ENCODE results near the gene TRIOBP. TPM values are rescaled to one million over a fixed set of nuclear protein-coding genes. Genes with fewer than 3 reads are reported as not detected.

TRIOBP gene
- total RNA-seq, 2 experiments from 2014 or later: 45.2 to 45.8 TPM

DNA sequence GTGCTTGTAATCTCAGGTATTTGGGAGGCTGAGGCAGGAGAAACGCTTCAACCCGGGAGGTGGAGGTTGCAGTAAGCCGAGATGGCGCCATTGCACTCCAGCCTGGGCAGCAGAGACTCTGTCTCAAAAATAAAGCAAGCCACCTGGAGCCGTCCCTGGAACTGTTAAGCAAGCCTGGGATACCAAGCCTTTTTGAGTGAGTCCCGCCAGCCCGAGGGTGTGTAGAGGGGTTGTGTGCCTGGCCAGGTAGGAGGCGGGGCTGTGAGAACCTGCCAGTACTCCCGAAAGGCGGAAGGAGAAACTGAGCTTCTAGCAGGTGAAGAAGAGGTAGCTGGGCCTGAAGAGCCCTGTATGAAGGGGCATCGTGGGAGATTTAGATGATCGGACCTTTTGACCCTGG is 52.4 kb downstream of the TRIOBP start:
- Mint-ChIP-seq H3K27ac (peak overlapping the region; percentile 39), H3K4me3 (no peak overlapping the region), H3K27me3 (ENCODE audit: low read depth) (no peaks in the 10 kb centered on the region), H3K4me1 (ENCODE audit: low read depth) (peaks cover 34% of the 10 kb centered on the region), H3K9me3 (ENCODE audit: insufficient read depth) (no peaks in the 10 kb centered on the region), H3K36me3 (ENCODE audit: low read depth) (peaks cover 10% of the 10 kb centered on the region)
- ATAC-seq (no peak), DNase-seq (no peak)
- POLR2A ChIA-PET: interaction anchor here (0.8 kb wide), 1 partner anchor 8 kb away, joined by 3 read pairs; no protein-coding TSS in a partner anchor
- CTCF ChIA-PET: no interaction called here

DNA sequence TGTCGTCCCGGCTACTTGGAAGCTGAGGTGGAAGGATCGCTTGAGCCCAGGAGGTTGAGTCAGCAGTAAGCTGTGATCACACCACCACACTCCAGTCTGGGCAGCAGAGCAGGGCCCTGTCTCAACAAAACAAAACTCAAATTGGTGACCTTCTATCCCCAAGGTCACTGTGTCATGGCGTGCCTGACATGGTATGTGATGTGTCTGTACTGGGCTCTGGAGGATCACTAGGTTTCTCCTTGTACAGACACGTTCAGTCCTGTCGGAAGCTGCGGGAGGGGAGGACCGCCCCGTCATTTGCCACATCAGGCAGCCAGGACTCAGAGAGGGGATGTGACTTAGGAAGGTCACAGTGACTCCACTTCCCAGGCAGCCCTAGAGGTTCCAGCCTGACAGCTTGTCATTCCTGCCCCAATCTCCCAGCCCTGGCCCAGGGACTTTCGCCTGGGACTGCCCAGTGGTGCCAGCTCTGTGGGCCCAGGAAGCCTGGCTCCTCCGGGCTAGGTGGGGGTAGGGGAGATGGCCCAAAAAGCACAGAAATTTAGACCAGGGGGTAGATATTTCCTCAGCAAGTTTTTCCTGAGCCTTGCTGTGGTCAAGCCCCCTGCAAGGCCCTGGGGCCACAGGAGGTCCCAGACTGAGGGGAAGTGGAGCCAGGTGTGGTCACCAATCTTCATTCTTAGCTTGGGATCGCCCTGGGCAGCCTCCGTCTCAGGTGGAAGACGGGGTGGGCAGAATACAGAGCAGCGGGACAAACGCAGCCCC is 53.2 kb downstream of the TRIOBP start:
- DNase-seq (no peak), ATAC-seq (no peak)
- ChIA-PET POLR2A (interaction anchor here (0.6 to 0.8 kb wide), 2 partner anchors 9 to 16 kb away, joined by 3 to 4 read pairs; no protein-coding TSS in a partner anchor), CTCF (no interaction called here)
- H3K9me3 Mint-ChIP-seq (ENCODE audit: insufficient read depth): no peaks in the 10 kb centered on the region
- no peak overlapping the region for H3K4me3 Mint-ChIP-seq
- peaks cover 13% of the 10 kb centered on the region for H3K36me3 Mint-ChIP-seq (ENCODE audit: low read depth)
- peaks cover 28% of the 10 kb centered on the region for H3K4me1 Mint-ChIP-seq (ENCODE audit: low read depth)
- H3K27me3 Mint-ChIP-seq (ENCODE audit: low read depth): no peaks in the 10 kb centered on the region
- no peak overlapping the region for H3K27ac Mint-ChIP-seq

DNA sequence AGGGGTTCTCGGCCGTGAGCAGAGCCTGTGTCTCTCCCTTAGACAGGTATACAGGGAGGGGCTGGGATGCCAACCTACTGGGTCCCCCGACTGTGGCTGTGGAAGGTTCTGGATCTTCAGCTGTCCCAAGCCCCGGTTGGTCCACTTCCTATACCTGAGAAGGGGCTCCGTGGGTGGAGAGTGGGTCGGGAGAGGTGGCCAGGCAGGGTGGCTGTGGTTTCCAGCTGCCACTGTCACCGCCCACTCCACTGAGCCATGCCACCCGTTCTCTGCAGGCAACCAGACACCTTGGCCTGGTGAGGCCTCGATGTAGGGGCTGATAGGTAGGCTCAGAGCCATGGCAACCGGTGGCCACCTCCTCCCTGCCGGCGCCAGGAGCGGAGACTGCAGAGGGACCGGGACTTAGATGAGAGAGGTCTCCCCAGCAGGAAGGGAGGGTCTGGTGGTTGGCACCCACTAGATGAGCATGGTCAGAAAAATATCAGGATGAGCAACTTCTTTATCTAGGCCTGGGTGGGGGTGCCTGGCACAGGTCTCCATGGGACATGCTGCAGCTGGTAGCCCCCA is 53.8 kb downstream of the TRIOBP start:
- ChIA-PET POLR2A (interaction anchor here (0.6 kb wide), 1 partner anchor 16 kb away, joined by 4 read pairs; no protein-coding TSS in a partner anchor), CTCF (no interaction called here)

DNA sequence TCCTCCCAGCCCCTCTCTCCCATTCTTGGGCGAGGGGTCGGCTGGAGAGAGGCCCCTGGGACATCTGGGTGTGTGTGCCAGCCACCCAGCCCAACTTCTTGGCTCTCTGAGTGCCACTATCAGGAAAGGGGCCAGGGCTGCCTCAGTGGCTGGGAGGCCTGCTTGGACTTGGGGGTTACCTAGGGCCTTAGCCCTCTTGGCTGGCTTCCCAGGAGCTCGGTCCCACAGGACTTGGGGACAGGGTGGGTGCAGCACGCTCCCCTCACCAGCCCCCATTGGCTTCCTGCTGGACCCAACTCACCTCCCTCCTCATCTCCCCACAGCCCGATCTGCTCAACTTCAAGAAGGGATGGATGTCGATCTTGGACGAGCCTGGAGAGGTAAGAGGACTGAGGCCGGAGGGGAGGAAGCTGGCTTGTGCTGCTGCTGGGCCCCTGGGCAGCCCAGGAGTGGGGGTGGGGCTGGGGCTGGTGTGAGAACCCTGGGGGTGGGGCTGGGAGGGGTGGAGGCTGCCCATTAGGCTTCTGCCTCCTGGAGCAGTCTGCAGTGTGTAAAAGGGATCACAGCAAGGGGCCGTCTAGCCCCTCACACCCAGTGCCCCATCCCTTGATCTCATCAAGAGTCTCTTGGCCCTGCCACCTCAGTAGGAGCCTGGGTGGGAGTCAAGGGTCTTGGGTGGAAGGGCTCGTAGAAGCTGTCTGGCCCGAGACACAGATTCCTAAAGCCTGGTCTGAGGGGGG is 54.8 kb downstream of the TRIOBP start:
- no peak overlapping the region for H3K27ac Mint-ChIP-seq
- ChIA-PET CTCF (no interaction called here), POLR2A (no interaction called here)
- H3K27me3 Mint-ChIP-seq (ENCODE audit: low read depth): no peaks in the 10 kb centered on the region
- H3K36me3 Mint-ChIP-seq (ENCODE audit: low read depth): peaks cover 9% of the 10 kb centered on the region
- DNase-seq (no peak), ATAC-seq (no peak)
- no peaks in the 10 kb centered on the region for H3K9me3 Mint-ChIP-seq (ENCODE audit: insufficient read depth)
- H3K4me3 Mint-ChIP-seq: no peak overlapping the region
- peaks cover 23% of the 10 kb centered on the region for H3K4me1 Mint-ChIP-seq (ENCODE audit: low read depth)

More for the DNA sequence above, 53.8 kb downstream of the TRIOBP start:
- DNase-seq (no peak), ATAC-seq (no peak)
- H3K4me1 Mint-ChIP-seq (ENCODE audit: low read depth): peaks cover 23% of the 10 kb centered on the region
- H3K27ac Mint-ChIP-seq: peak overlapping the region; percentile 20
- no peaks in the 10 kb centered on the region for H3K27me3 Mint-ChIP-seq (ENCODE audit: low read depth)
- no peak overlapping the region for H3K4me3 Mint-ChIP-seq
- no peaks in the 10 kb centered on the region for H3K9me3 Mint-ChIP-seq (ENCODE audit: insufficient read depth)
- peaks cover 9% of the 10 kb centered on the region for H3K36me3 Mint-ChIP-seq (ENCODE audit: low read depth)

DNA sequence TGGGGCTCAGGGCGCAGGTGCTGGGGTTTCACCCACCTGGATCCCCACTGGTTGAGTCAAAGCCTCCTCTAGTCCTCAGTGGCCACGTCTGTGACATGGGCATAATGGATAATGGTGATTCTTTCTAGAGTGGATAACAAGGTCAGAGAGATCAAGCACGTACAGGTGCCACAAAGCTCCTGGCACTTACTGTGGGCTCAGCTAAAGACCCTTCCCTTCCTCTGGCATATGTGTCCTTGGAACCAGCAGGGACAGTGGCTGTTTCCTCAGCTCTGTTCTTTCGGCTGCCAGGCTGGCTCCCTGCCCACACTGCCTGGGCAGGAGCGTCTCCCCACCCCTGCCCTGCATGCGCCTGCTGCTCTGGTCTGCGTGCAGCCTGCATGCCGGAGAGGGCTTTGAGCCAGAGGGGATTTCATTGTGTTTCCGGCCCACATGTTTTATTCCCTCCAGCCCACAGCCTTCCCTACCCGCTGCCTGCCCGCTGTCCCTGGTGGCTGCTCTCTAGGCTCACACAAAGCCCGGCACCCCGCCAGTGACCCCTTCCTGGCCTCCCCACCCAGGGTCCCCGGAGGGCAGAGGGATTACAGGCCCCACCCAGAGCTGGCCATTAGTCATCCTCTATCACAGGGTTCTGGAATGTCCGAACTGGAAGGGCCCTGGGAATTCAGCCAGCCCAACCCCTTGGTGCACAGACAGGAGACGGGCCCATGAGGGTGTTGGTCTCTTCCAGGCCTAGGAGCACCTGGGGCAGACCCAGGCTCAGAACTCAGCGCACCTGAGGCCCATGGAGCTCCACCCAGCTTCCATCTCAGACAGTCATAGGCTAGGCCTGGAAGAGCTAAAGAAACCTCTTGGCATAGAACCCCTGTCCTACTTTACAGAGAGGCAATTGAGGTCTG is 55.6 kb downstream of the TRIOBP start:
- H3K27me3 Mint-ChIP-seq (ENCODE audit: low read depth): no peaks in the 10 kb centered on the region

DNA sequence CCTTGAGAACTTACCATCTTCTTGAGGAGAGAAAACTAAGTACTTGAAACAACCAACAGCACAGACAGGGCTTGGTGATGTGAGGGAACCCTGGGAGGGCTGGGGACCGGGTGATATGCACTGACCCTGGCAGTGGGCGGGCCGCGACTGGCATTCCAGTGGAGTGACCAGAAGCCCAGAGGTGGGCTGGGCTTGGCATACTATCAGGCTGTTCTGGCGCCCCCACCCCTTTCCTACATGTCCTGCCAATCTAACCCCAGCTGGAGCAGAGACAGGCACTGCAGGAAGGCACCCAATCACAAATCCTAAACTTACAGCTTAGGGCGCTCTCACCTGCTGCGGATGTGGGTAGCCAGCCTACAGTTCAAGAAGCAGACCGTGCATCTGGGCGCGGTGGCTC is 56.9 kb downstream of the TRIOBP start:
- ChIA-PET POLR2A (interaction anchor here (1.1 kb wide), 1 partner anchor 24 kb away, joined by 3 read pairs; no protein-coding TSS in a partner anchor), CTCF (no interaction called here)
- Mint-ChIP-seq H3K27me3 (ENCODE audit: low read depth) (no peaks in the 10 kb centered on the region), H3K4me1 (ENCODE audit: low read depth) (peaks cover 8% of the 10 kb centered on the region), H3K9me3 (ENCODE audit: insufficient read depth) (no peaks in the 10 kb centered on the region), H3K36me3 (ENCODE audit: low read depth) (peaks cover 16% of the 10 kb centered on the region), H3K27ac (no peak overlapping the region), H3K4me3 (no peak overlapping the region)
- no peak for ATAC-seq
- no peak for DNase-seq

More for the DNA sequence above, 55.6 kb downstream of the TRIOBP start:
- Mint-ChIP-seq H3K36me3 (ENCODE audit: low read depth) (peaks cover 10% of the 10 kb centered on the region), H3K4me1 (ENCODE audit: low read depth) (peaks cover 18% of the 10 kb centered on the region), H3K27ac (no peak overlapping the region), H3K4me3 (no peak overlapping the region), H3K9me3 (ENCODE audit: insufficient read depth) (no peaks in the 10 kb centered on the region)
- CTCF ChIA-PET: no interaction called here
- DNase-seq (no peak), ATAC-seq (no peak)
- POLR2A ChIA-PET: interaction anchor here (1.1 kb wide), 1 partner anchor 23 kb away, joined by 3 read pairs; no protein-coding TSS in a partner anchor

DNA sequence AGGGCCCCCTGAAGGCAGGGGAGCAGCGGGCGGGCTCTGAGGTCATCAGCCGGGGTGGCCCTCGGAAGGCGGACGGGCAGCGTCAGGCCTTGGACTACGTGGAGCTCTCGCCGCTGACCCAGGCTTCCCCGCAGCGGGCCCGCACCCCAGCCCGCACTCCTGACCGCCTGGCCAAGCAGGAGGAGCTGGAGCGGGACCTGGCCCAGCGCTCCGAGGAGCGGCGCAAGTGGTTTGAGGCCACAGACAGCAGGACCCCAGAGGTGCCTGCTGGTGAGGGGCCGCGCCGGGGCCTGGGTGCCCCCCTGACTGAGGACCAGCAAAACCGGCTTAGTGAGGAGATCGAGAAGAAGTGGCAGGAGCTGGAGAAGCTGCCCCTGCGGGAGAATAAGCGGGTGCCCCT is 60.8 kb downstream of the TRIOBP start:
- POLR2A ChIA-PET: no interaction called here
- Mint-ChIP-seq H3K27me3 (ENCODE audit: low read depth) (no peaks in the 10 kb centered on the region), H3K4me1 (ENCODE audit: low read depth) (peaks cover 2% of the 10 kb centered on the region), H3K27ac (no peak overlapping the region), H3K4me3 (no peak overlapping the region), H3K36me3 (ENCODE audit: low read depth) (peaks cover 29% of the 10 kb centered on the region), H3K9me3 (ENCODE audit: insufficient read depth) (no peaks in the 10 kb centered on the region)
- ATAC-seq: no peak
- no peak for DNase-seq
- CTCF ChIA-PET: interaction anchor here (0.9 kb wide), 1 partner anchor 11 kb away, joined by 3 read pairs; no protein-coding TSS in a partner anchor

DNA sequence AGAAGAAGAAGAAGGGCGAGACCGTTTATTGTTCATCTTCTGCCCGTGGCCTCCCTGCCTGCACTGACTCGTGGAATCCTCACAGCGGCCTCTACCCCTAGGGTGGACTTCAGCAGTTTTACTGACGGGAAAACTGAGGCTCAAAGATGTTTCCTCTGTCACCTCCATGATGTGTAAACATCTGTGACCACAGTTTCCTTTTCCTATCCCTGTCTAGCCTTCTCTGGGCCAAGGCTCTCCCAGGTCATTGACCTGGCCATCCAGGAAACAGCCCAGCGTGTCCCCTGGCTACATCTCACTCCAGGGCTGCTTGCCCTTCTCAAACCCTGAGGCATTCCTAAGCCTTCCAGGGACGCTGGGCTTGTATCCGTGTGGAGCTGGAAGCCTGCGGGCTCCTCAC is 61.8 kb downstream of the TRIOBP start:
- no peaks in the 10 kb centered on the region for H3K27me3 Mint-ChIP-seq (ENCODE audit: low read depth)
- no peak for ATAC-seq
- no peak overlapping the region for H3K27ac Mint-ChIP-seq
- ChIA-PET POLR2A (no interaction called here), CTCF (no interaction called here)
- H3K4me1 Mint-ChIP-seq (ENCODE audit: low read depth): peaks cover 2% of the 10 kb centered on the region
- no peak for DNase-seq
- peaks cover 29% of the 10 kb centered on the region for H3K36me3 Mint-ChIP-seq (ENCODE audit: low read depth)
- no peak overlapping the region for H3K4me3 Mint-ChIP-seq
- H3K9me3 Mint-ChIP-seq (ENCODE audit: insufficient read depth): no peaks in the 10 kb centered on the region

DNA sequence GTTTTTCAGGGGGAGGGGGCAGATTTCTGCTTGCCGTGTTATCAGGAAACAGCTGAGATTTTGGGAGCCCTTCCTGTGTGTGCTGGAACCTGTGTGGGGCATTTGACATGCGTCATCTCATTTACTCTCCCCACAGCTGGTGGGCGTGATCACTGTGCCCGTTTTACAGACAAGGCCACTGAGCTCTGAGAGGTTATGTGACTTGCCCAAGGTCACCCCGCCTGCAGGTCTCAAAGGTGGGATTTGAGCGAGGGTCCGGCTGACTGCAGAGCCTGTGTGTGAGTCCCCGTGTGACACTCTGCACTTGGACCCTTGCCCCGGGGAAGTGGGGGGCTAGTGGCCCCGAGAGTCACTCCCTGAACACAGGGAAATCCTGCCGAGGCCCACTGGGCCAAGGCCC is 62.4 kb downstream of the TRIOBP start:
- no peak for ATAC-seq
- DNase-seq: no peak
- no peaks in the 10 kb centered on the region for H3K27me3 Mint-ChIP-seq (ENCODE audit: low read depth)
- POLR2A ChIA-PET: no interaction called here
- H3K27ac Mint-ChIP-seq: no peak overlapping the region
- peaks cover 2% of the 10 kb centered on the region for H3K4me1 Mint-ChIP-seq (ENCODE audit: low read depth)
- H3K9me3 Mint-ChIP-seq (ENCODE audit: insufficient read depth): no peaks in the 10 kb centered on the region
- H3K4me3 Mint-ChIP-seq: no peak overlapping the region
- peaks cover 34% of the 10 kb centered on the region for H3K36me3 Mint-ChIP-seq (ENCODE audit: low read depth)
- CTCF ChIA-PET: interaction anchor here (0.6 kb wide), 1 partner anchor 104 kb away, joined by 3 read pairs; no protein-coding TSS in a partner anchor

DNA sequence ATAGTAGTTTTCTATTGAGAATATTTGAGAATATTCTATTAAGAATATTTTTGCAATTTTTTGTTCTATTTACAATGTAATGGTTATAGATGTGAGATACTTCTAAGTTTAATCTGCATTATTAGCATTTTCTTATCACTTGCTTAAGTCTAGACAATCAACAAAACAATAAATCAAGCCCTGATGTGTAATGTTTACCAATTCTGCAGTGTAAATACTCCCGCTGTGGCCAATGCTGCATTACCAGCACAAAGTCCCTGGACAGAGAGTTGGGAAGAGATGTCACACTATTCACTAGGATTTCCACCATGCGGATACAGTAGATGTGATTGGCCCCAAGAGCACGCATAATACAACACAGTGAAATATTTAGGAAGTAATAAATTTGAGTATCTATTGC is 63.3 kb downstream of the TRIOBP start:
- no peak overlapping the region for H3K4me3 Mint-ChIP-seq
- CTCF ChIA-PET: no interaction called here
- peaks cover 2% of the 10 kb centered on the region for H3K4me1 Mint-ChIP-seq (ENCODE audit: low read depth)
- H3K27ac Mint-ChIP-seq: no peak overlapping the region
- DNase-seq: no peak
- no peaks in the 10 kb centered on the region for H3K9me3 Mint-ChIP-seq (ENCODE audit: insufficient read depth)
- no peak for ATAC-seq
- POLR2A ChIA-PET: no interaction called here
- peaks cover 30% of the 10 kb centered on the region for H3K36me3 Mint-ChIP-seq (ENCODE audit: low read depth)
- no peaks in the 10 kb centered on the region for H3K27me3 Mint-ChIP-seq (ENCODE audit: low read depth)

DNA sequence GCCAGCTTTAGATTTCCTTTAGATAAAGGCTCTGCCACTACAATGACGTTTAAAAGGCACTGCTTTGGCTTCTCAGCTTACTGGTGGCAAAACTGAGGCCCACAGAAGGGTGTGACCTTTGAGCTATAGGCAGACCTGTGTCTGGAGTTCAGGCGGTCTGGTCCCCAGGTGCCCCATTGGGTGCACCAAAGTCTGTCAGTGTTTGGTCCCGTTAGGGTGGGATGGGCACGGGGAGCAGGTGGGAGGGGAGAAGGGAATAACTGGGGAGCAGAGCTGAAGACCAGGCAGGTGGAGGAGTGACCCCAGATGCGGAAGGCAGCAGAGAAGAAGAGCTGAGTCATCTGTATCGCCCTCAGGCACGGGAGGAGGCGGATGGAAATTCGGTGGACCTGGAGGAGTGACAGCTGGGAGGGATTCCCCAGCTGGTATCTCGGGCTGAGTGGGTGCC is 65.6 kb downstream of the TRIOBP start:
- ChIA-PET POLR2A (no interaction called here), CTCF (no interaction called here)
- ATAC-seq (no peak), DNase-seq (no peak)
- Mint-ChIP-seq H3K27ac (no peak overlapping the region), H3K4me3 (no peak overlapping the region), H3K4me1 (ENCODE audit: low read depth) (peaks cover 2% of the 10 kb centered on the region), H3K9me3 (ENCODE audit: insufficient read depth) (no peaks in the 10 kb centered on the region), H3K27me3 (ENCODE audit: low read depth) (no peaks in the 10 kb centered on the region), H3K36me3 (ENCODE audit: low read depth) (peaks cover 28% of the 10 kb centered on the region)

Measured in activated CD8-positive, alpha-beta T cell treated with anti-CD3 and anti-CD28 coated beads, Interleukin-2, amount 10 ng/mL, durations not matched to agents 7 days and 5 days (primary cell).